ENCODE data around the gene AFF2. TPM values are rescaled to one million over a fixed set of nuclear protein-coding genes. Genes with fewer than 3 reads are reported as not detected.

The AFF2 gene
- total RNA-seq, 6 donors from 2014 or later, result 6.1 to 17.4 (median 9.7) TPM

GRCh38 chrX:149043401-149043800 is 543.0 kb downstream of the AFF2 start:
- DNase-seq (no peak), ATAC-seq (ENCODE audit: low FRiP score in 2 of 2) (no peak)
- Histone ChIP-seq H3K36me3 (no peaks in the 10 kb centered on the region), H3K4me1 (no peaks in the 10 kb centered on the region), H3K4me3 (no peak overlapping the region), H3K27ac (no peak overlapping the region), H3K27me3 (no peaks in the 10 kb centered on the region), H3K9me3 (no peaks in the 10 kb centered on the region)
- WGBS, 2 donors, result 90 to 97% methylated on average over 3 of the region's 3 CpGs
- TF ChIP-seq POLR2AphosphoS5 (IDR thresholded peaks at IDR 0.05) (no peak), EP300 (IDR thresholded peaks at IDR 0.05) (no peak), POLR2A (IDR thresholded peaks at IDR 0.05) (no peak)
- TF ChIP-seq, protein P1, sequence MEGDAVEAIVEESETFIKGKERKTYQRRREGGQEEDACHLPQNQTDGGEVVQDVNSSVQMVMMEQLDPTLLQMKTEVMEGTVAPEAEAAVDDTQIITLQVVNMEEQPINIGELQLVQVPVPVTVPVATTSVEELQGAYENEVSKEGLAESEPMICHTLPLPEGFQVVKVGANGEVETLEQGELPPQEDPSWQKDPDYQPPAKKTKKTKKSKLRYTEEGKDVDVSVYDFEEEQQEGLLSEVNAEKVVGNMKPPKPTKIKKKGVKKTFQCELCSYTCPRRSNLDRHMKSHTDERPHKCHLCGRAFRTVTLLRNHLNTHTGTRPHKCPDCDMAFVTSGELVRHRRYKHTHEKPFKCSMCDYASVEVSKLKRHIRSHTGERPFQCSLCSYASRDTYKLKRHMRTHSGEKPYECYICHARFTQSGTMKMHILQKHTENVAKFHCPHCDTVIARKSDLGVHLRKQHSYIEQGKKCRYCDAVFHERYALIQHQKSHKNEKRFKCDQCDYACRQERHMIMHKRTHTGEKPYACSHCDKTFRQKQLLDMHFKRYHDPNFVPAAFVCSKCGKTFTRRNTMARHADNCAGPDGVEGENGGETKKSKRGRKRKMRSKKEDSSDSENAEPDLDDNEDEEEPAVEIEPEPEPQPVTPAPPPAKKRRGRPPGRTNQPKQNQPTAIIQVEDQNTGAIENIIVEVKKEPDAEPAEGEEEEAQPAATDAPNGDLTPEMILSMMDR (IDR thresholded peaks at IDR 0.05), result no peak

- DNase-seq (no peak), ATAC-seq (ENCODE audit: low FRiP score in 2 of 2) (no peak)
- Histone ChIP-seq H3K27me3 (no peaks in the 10 kb centered on the region), H3K36me3 (no peaks in the 10 kb centered on the region), H3K4me1 (no peaks in the 10 kb centered on the region), H3K9me3 (no peaks in the 10 kb centered on the region), H3K4me3 (no peak overlapping the region), H3K27ac (no peak overlapping the region)
- WGBS, 2 donors, result 68 to 70% methylated on average over 2 of the region's 2 CpGs
- TF ChIP-seq EP300 (IDR thresholded peaks at IDR 0.05) (no peak), POLR2AphosphoS5 (IDR thresholded peaks at IDR 0.05) (no peak), POLR2A (IDR thresholded peaks at IDR 0.05) (no peak)
- TF ChIP-seq, protein P1 (IDR thresholded peaks at IDR 0.05), result no peak
Observed at GRCh38 chrX:149044471-149044870, 544.1 kb downstream of the AFF2 start.

DNA sequence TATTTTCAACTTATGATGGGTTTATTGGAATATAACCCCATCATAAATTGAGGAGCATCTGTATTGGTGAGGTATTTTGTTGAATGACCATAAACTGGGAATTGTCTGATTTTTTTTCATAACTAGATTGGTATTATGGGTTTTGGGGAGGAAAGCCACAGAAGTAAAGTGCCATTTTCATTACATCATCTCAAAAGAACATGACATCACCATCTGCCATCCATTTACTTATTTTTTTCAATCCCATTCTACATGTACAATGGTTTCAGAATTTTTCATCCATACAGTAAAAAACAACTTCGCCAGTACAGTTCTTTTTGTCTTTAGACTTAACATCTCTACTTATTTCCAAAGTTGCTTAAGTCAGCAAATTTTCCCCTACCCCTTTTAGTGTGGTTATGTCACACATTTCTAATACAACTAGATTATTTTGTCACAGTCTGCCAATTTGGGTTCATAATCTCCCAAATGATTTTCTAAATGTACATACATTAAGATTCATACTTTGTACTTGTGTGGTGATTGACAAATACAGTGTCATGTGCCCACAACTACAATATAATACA is 545.3 kb downstream of the AFF2 start:
- DNase-seq, result no peak
- Histone ChIP-seq H3K27me3 (no peaks in the 10 kb centered on the region), H3K4me1 (no peaks in the 10 kb centered on the region), H3K27ac (no peak overlapping the region), H3K4me3 (no peak overlapping the region), H3K9me3 (no peaks in the 10 kb centered on the region), H3K36me3 (no peaks in the 10 kb centered on the region)
- TF ChIP-seq, protein P1 (IDR thresholded peaks at IDR 0.05), result no peak
- TF ChIP-seq POLR2A (IDR thresholded peaks at IDR 0.05) (no peak), POLR2AphosphoS5 (IDR thresholded peaks at IDR 0.05) (no peak)
- no peak for ATAC-seq (ENCODE audit: low FRiP score in 2 of 2)
- 77 to 93% methylated on average over 1 of the region's 1 CpG for WGBS, 2 donors

Small RNA genes within 50 kb of the gene (small RNA-seq; reads per million reads assigned to genes)
- gene RN7SKP267, result 0 reads per million in 4 donors

Data from upper lobe of left lung (tissue), 6 donors.